WTC11 (cell line): ENCODE measurements around the gene GAL3ST2. TPM values are rescaled to one million over a fixed set of nuclear protein-coding genes. Genes with fewer than 3 reads are reported as not detected.

ENCODE experiments used
- ATAC-seq: fragments of 200-7000 bp; cut with Tn5 transposase; 2 replicates; pipeline ENCODE4 v1.10.0; 2021; ENCODE audit warnings: mild to moderate bottlenecking, moderate library complexity
- CTCF ChIA-PET: fragments of 300-600 bp; sonication (Branson Sonifier 250); formaldehyde crosslinking; loops from one replicate; lab custom pipeline; 2021; ENCODE audit warnings: antibody characterized with exemption; lab: Charles Lee
- POLR2A ChIA-PET: fragments of 350-600 bp; sonication (Branson Sonifier 250); formaldehyde crosslinking; loops from one replicate; lab custom pipeline; 2021; ENCODE audit warnings: antibody characterized with exemption; lab: Charles Lee
- DNase-seq: peaks from one replicate; pipeline ENCODE4 v3.0.0; 2021; ENCODE audit warnings: low spot score
- H3K27ac Mint-ChIP-seq: 2 replicates; pipeline ENCODE4 v1.8.0; 2021; ENCODE audit warnings: mixed read lengths
- H3K27me3 Mint-ChIP-seq: 2 replicates; pipeline ENCODE4 v1.8.0; 2021; ENCODE audit warnings: low read depth, mild to moderate bottlenecking, moderate library complexity, mixed read lengths
- H3K36me3 Mint-ChIP-seq: 2 replicates; pipeline ENCODE4 v1.8.0; 2021; ENCODE audit warnings: mixed read lengths
- H3K4me1 Mint-ChIP-seq: 2 replicates; pipeline ENCODE4 v1.8.0; 2022; ENCODE audit warnings: mixed read lengths
- H3K4me3 Mint-ChIP-seq: 2 replicates; pipeline ENCODE4 v1.8.0; 2021; ENCODE audit warnings: mild to moderate bottlenecking, moderate library complexity, mixed read lengths
- H3K9me3 Mint-ChIP-seq: 2 replicates; pipeline ENCODE4 v1.8.0; 2021; ENCODE audit warnings: mixed read lengths
- CDX4 ChIP-seq: fragments of 250-450 bp; sonication (Bioruptor Pico); IDR thresholded peaks from 2 replicates; pipeline ENCODE4 v1.9.0; 2021; ENCODE audit warnings: moderate library complexity, mild to moderate bottlenecking, inconsistent platforms, borderline replicate concordance
- CTCF ChIP-seq: fragments of 200-600 bp; IDR thresholded peaks from 2 replicates; pipeline ENCODE4 v1.8.0; 2022; ENCODE audit warnings: antibody characterized with exemption
- ERG ChIP-seq: fragments of 250-450 bp; sonication (Bioruptor Pico); IDR thresholded peaks from 2 replicates; pipeline ENCODE4 v1.8.0; 2021; ENCODE audit warnings: mild to moderate bottlenecking
- ESRRA ChIP-seq: sonication (generic); formaldehyde crosslinking; IDR thresholded peaks from 2 replicates; pipeline ENCODE4 v1.8.1; 2022; ENCODE audit warnings: mild to moderate bottlenecking, missing genetic modification reagents, borderline replicate concordance
- JAZF1 ChIP-seq: fragments of 250-450 bp; sonication (Bioruptor Pico); IDR thresholded peaks from 2 replicates; pipeline ENCODE4 v1.9.0; 2021; ENCODE audit warnings: moderate library complexity, mild to moderate bottlenecking, inconsistent platforms
- NFATC4 ChIP-seq: fragments of 250-450 bp; sonication (Bioruptor Pico); IDR thresholded peaks from 2 replicates; pipeline ENCODE4 v1.9.0; 2021; ENCODE audit warnings: mild to moderate bottlenecking
- NFE2L1 ChIP-seq: sonication (generic); formaldehyde crosslinking; IDR thresholded peaks from 2 replicates; pipeline ENCODE4 v1.8.1; 2023; ENCODE audit warnings: missing genetic modification reagents
- NR3C1 ChIP-seq: sonication (generic); formaldehyde crosslinking; conservative IDR thresholded peaks from 2 replicates; pipeline ENCODE4 v1.8.1; 2023; ENCODE audit warnings: low read depth, mild to moderate bottlenecking, missing genetic modification reagents
- PRDM15 ChIP-seq: sonication (generic); formaldehyde crosslinking; IDR thresholded peaks from 2 replicates; pipeline ENCODE4 v1.8.0; 2022; ENCODE audit warnings: missing genetic modification reagents
- RORB ChIP-seq: fragments of 250-450 bp; sonication (Bioruptor Pico); IDR thresholded peaks from 2 replicates; pipeline ENCODE4 v1.9.0; 2021; ENCODE audit warnings: mild to moderate bottlenecking
- SMAD3 ChIP-seq: sonication (generic); formaldehyde crosslinking; IDR thresholded peaks from 2 replicates; pipeline ENCODE4 v1.8.0; 2022; ENCODE audit warnings: missing genetic modification reagents, mild to moderate bottlenecking, borderline replicate concordance
- ZNF425 ChIP-seq: fragments of 250-450 bp; sonication (Bioruptor Pico); conservative IDR thresholded peaks from 2 replicates; pipeline ENCODE4 v1.9.0; 2021; ENCODE audit warnings: mild to moderate bottlenecking
- ZNF532 ChIP-seq: fragments of 250-450 bp; sonication (Bioruptor Pico); IDR thresholded peaks from 2 replicates; pipeline ENCODE4 v1.9.0; 2021; ENCODE audit warnings: mild to moderate bottlenecking, borderline replicate concordance
- ZNF671 ChIP-seq: fragments of 250-450 bp; sonication (Bioruptor Pico); IDR thresholded peaks from 2 replicates; pipeline ENCODE4 v1.8.0; 2021; ENCODE audit warnings: mild to moderate bottlenecking
- total RNA-seq: library from RNA; stranded (reverse); gene quantifications from 3 replicates; pipeline ENCODE4 v1.2.3, GENCODE V29; 2021

GAL3ST2 gene
- total RNA-seq, 1 experiment from 2014 or later: 0.98 TPM

GRCh38 chr2:241811952-241812729 is 35.5 kb downstream of the GAL3ST2 start:
- peaks cover 13% of the 10 kb centered on the region for H3K4me1 Mint-ChIP-seq
- DNase-seq: no peak

GRCh38 chr2:241812730-241813643 is 36.4 kb downstream of the GAL3ST2 start:
- Mint-ChIP-seq H3K9me3 (no peaks in the 10 kb centered on the region), H3K27ac (no peak overlapping the region), H3K4me3 (no peak overlapping the region), H3K27me3 (peaks cover 3% of the 10 kb centered on the region; the same call in 1 of the 2 replicates), H3K36me3 (no peaks in the 10 kb centered on the region), H3K4me1 (peaks cover 12% of the 10 kb centered on the region)
- CTCF ChIA-PET: no interaction called here
- no peak for ATAC-seq
- no peak for DNase-seq
- POLR2A ChIA-PET: no interaction called here
- no peak for TF ChIP-seq JAZF1 (CRISPR knock-in tag)
- no peak for TF ChIP-seq SMAD3
- TF ChIP-seq PRDM15 (CRISPR knock-in tag): no peak
- TF ChIP-seq ZNF671: no peak
- TF ChIP-seq ESRRA (CRISPR knock-in tag): no peak
- no peak for TF ChIP-seq CDX4 (CRISPR knock-in tag)
- no peak for TF ChIP-seq ZNF532
- no peak for TF ChIP-seq ERG (CRISPR knock-in tag)

More at GRCh38 chr2:241811952-241812729, 35.5 kb downstream of the GAL3ST2 start:
- POLR2A ChIA-PET: no interaction called here
- Mint-ChIP-seq H3K4me3 (no peak overlapping the region), H3K27ac (no peak overlapping the region), H3K36me3 (no peaks in the 10 kb centered on the region), H3K9me3 (no peaks in the 10 kb centered on the region), H3K27me3 (peaks cover 3% of the 10 kb centered on the region; the same call in 1 of the 2 replicates)
- ATAC-seq: no peak
- CTCF ChIA-PET: no interaction called here
- no peak for TF ChIP-seq NFATC4
- no peak for TF ChIP-seq CTCF
- no peak for TF ChIP-seq NFE2L1 (CRISPR knock-in tag)
- TF ChIP-seq ZNF425 (CRISPR knock-in tag): no peak
- no peak for TF ChIP-seq NR3C1 (CRISPR knock-in tag)
- TF ChIP-seq RORB (CRISPR knock-in tag): no peak
